Keratinocyte (primary cell): Measurements from ENCODE around the gene GJA5. TPM values are rescaled to one million over a fixed set of nuclear protein-coding genes. Genes with fewer than 3 reads are reported as not detected.

Experiments used
- DNase-seq: peaks from one replicate; pipeline ENCODE4 v3.0.0-alpha.2; 2011; ENCODE audit warnings: low read depth, missing footprints, low spot score
- FAIRE-seq: peaks from 2 replicates; lab custom pipeline; 2011; peaks lifted over from hg19 to GRCh38; lab: Jason Lieb, UNC
- H2AFZ ChIP-seq: 2 replicates; pipeline ENCODE4 v1.6.0; 2012; ENCODE audit warnings: low read length, control low read depth, inconsistent platforms; ENCODE audit not compliant: control insufficient read depth
- H3K27ac ChIP-seq: 2 replicates; pipeline ENCODE4 v1.5.1; 2011; ENCODE audit warnings: low read length; ENCODE audit not compliant: control insufficient read depth, insufficient read depth
- H3K27me3 ChIP-seq: 3 replicates; pipeline ENCODE4 v1.6.0; 2011; ENCODE audit warnings: low read length; ENCODE audit not compliant: control insufficient read depth, insufficient read depth; ENCODE audit errors: extremely low read depth
- H3K36me3 ChIP-seq, 2 experiments: 2 replicates in 1 of 2; 3 replicates in 1 of 2; pipeline ENCODE4 v1.5.1; 2011; ENCODE audit warnings: low read length in 2 of 2, mild to moderate bottlenecking in 1 of 2; ENCODE audit not compliant: control insufficient read depth in 2 of 2, insufficient read depth in 2 of 2; ENCODE audit errors: extremely low read depth in 1 of 2
- H3K4me1 ChIP-seq: 3 replicates; pipeline ENCODE4 v1.5.1; 2011; ENCODE audit warnings: low read length; ENCODE audit not compliant: control insufficient read depth, insufficient read depth; ENCODE audit errors: extremely low read depth
- H3K4me2 ChIP-seq: 3 replicates; pipeline ENCODE4 v1.6.0; 2011; ENCODE audit warnings: low read depth, low read length; ENCODE audit not compliant: control insufficient read depth, insufficient read depth; ENCODE audit errors: extremely low read depth
- H3K4me3 ChIP-seq, 3 experiments: fragments of 200-600 bp in 1 of 3; sonication (generic) in 1 of 3; 2 replicates in 2 of 3; 3 replicates in 1 of 3; pipeline ENCODE4 v1.5.1; 2011 to 2016; ENCODE audit warnings: low read length in 3 of 3, mild to moderate bottlenecking in 3 of 3, control low read depth in 2 of 3, inconsistent platforms in 1 of 3, low read depth in 1 of 3, mixed read lengths in 1 of 3, mixed run types in 1 of 3, moderate library complexity in 1 of 3; ENCODE audit not compliant: control insufficient read depth in 2 of 3, insufficient read depth in 2 of 3; ENCODE audit errors: extremely low read depth in 1 of 3
- H3K79me2 ChIP-seq: 2 replicates; pipeline ENCODE4 v1.6.0; 2012; ENCODE audit warnings: low read length; ENCODE audit not compliant: control insufficient read depth, insufficient read depth
- H3K9ac ChIP-seq: 3 replicates; pipeline ENCODE4 v1.6.0; 2011; ENCODE audit warnings: low read length; ENCODE audit not compliant: control insufficient read depth, insufficient read depth; ENCODE audit errors: extremely low read depth
- H3K9me1 ChIP-seq: 3 replicates; pipeline ENCODE4 v1.6.0; 2011; ENCODE audit warnings: low read length; ENCODE audit not compliant: control insufficient read depth, insufficient read depth; ENCODE audit errors: extremely low read depth
- H3K9me3 ChIP-seq: 2 replicates; pipeline ENCODE4 v1.5.1; 2012; ENCODE audit warnings: low read depth, low read length; ENCODE audit not compliant: control insufficient read depth
- H4K20me1 ChIP-seq: 3 replicates; pipeline ENCODE4 v1.6.0; 2011; ENCODE audit warnings: low read length; ENCODE audit not compliant: control insufficient read depth, insufficient read depth; ENCODE audit errors: extremely low read depth
- CTCF ChIP-seq, 3 experiments: IDR thresholded peaks in 1 of 3; conservative IDR thresholded peaks in 1 of 3; optimal IDR thresholded peaks in 1 of 3; 2 replicates in 2 of 3; 3 replicates in 1 of 3; pipeline versions ENCODE3 to v1.5.1; 2011; ENCODE audit warnings: low read length in 3 of 3, mild to moderate bottlenecking in 3 of 3, moderate library complexity in 2 of 3, control low read depth in 1 of 3, inconsistent platforms in 1 of 3; ENCODE audit not compliant: insufficient read depth in 2 of 3; ENCODE audit errors: extremely low read depth in 1 of 3
- EZH2 ChIP-seq: IDR thresholded peaks from one replicate; pipeline ENCODE4 v1.6.1; 2012; ENCODE audit warnings: inconsistent platforms, mild to moderate bottlenecking, low read length, moderate library complexity
- dilution Hi-C: fragments of 300-500 bp; cut with MboI; formaldehyde crosslinking; loops from one replicate; pipeline ENCODE4 v1.7.0; 2020; ENCODE audit warnings: low sequenced_read_pairs; ENCODE audit not compliant: extremely low pct_ligation_motif_present
- polyA plus RNA-seq, 5 experiments: library from polyadenylated mRNA; depleted of rRNA in 3 of 5; stranded (reverse) in 3 of 5; stranded (forward) in 1 of 5; unstranded in 1 of 5; fragments of >200 nt; gene quantifications; 1 replicate in 1 of 5; 2 replicates in 3 of 5; 3 replicates in 1 of 5; pipeline versions ENCODE4 v1.2.1 to v1.2.3, GENCODE V29; 2011 to 2012; ENCODE audit warnings: missing spikeins in 2 of 5, low read depth in 1 of 5, low replicate concordance in 1 of 5

GJA5 gene
- polyA plus RNA-seq, 1 donor (not counting 4 experiments of a cell fraction or from before 2014, with no cell fraction given): 44.0 TPM

GRCh38 chr1:147769106-147769505 is 8.7 kb upstream of the GJA5 start:
- Histone ChIP-seq H3K36me3 (no peaks in the 10 kb centered on the region), H3K27me3 (peaks cover 14% of the 10 kb centered on the region), H3K4me1 (no peaks in the 10 kb centered on the region), H3K9ac (no peak overlapping the region), H2AFZ (no peak overlapping the region), H3K4me2 (no peak overlapping the region), H3K27ac (no peak overlapping the region), H3K9me1 (no peaks in the 10 kb centered on the region), H4K20me1 (no peaks in the 10 kb centered on the region), H3K4me3 (no peak overlapping the region), H3K9me3 (no peaks in the 10 kb centered on the region), H3K79me2 (no peaks in the 10 kb centered on the region)
- FAIRE-seq (no peak), DNase-seq (no peak)
- TF ChIP-seq EZH2 (no peak), CTCF (optimal IDR thresholded peaks at IDR 0.05 in 1 of 3, IDR thresholded peaks at IDR 0.05 in 1 of 3, conservative IDR thresholded peaks at IDR 0.05 in 1 of 3; ENCODE audit: extremely low read depth in 1 of 3, insufficient read depth in 2 of 3, low read length in 3 of 3) (no peak)
- dilution Hi-C loops: no loop called here

GRCh38 chr1:147768582-147768981 is 8.2 kb upstream of the GJA5 start:
- Histone ChIP-seq H3K27me3 (peaks cover 9% of the 10 kb centered on the region), H3K27ac (no peak overlapping the region)
- FAIRE-seq: no peak

More at GRCh38 chr1:147768582-147768981, 8.2 kb upstream of the GJA5 start:
- DNase-seq: no peak
- Histone ChIP-seq H3K9ac (no peak overlapping the region), H3K4me1 (no peaks in the 10 kb centered on the region), H3K9me1 (no peaks in the 10 kb centered on the region), H4K20me1 (no peaks in the 10 kb centered on the region), H3K36me3 (no peaks in the 10 kb centered on the region), H3K79me2 (no peaks in the 10 kb centered on the region), H3K4me2 (no peak overlapping the region), H3K9me3 (no peaks in the 10 kb centered on the region), H3K4me3 (no peak overlapping the region), H2AFZ (no peak overlapping the region)
- dilution Hi-C loops: no loop called here
- TF ChIP-seq CTCF (optimal IDR thresholded peaks at IDR 0.05 in 1 of 3, IDR thresholded peaks at IDR 0.05 in 1 of 3, conservative IDR thresholded peaks at IDR 0.05 in 1 of 3; ENCODE audit: extremely low read depth in 1 of 3, insufficient read depth in 2 of 3, low read length in 3 of 3) (no peak), EZH2 (no peak)
